Fibroblast of the conjunctiva (primary cell): Measurements from ENCODE around the gene KPNB1.

Source experiments
- DNase-seq: peaks from one replicate; pipeline ENCODE4 v3.0.0-alpha.2; 2010; ENCODE audit warnings: low read depth

The KPNB1 gene

DNA sequence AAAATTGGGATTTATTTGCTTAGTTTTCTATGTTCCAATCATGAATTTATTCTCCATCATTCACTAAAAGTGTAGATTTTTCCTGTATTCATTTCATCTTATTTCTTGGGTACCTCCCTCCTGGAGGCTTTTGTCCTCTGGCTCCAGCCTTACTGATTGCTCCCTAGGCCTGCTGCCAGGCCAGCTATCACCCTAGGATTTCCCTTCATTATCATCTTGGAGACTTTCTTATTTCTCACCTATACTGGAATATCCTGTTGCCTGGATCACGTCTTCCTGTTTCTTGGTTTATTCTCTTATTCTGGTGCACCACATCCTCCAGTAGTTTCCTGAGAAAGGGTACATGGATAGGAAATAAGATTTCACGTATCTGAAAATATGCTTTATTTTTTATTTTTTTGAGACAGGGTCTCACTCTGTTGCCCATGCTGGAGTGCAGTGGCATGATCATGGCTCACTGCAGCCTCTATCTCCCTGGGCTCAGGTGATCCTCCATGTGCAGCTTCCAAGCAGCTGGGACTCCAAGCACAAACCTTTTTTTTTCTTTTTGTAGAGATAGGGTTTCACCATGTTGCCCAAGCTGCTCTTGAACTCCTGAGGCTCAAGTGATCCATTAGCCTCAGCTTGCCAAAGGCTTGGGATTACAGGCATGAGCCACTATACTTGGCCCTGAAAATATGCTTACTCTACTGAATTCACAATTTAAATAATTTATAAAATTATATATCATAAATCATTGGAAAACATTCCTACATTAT, 13.3 kb upstream of the KPNB1 start:
- no peak for DNase-seq

- no peak for DNase-seq
Observed at GRCh38 chr17:47638903-47639302, 10.8 kb upstream of the KPNB1 start.

DNA sequence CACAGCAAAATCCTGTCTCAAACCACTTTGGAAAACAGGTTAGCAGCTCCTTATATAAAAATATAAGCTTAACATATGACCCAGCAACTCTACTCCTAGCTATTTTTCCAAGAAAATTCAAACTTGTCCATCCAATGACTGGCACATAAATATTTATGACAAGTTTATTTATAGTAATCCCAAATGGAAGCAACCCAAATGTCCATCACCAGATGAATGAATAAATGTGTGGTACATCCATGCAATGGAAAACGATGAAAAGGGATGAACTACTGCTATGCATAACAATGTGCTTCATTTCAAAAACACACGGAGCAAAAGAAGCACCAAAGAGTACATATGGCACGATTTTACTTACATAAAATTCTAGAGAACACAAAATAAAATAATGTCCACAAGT, 9.6 kb upstream of the KPNB1 start:
- no peak for DNase-seq

DNA sequence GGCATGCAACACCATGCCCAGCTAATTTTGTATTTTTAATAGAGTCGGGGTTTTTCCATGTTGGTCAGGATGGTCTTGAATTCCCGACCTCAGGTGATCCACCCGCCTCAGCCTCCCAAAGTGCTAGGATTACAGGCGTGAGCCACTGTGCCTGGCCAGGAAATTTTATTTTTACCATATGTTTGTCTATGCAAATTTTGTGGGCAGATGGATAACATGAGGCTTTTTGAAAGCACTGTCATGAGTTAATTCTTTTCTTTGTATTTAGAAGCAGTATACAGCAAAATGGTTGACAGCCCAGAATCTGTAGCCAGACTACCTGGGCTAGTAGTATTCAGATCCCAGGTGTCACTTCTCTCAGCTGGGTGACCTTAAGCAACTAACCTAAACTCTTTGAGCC, 8.5 kb upstream of the KPNB1 start:
- DNase-seq, result no peak

- DNase-seq, result no peak
Observed at GRCh38 chr17:47643116-47643515, 6.6 kb upstream of the KPNB1 start.

DNA sequence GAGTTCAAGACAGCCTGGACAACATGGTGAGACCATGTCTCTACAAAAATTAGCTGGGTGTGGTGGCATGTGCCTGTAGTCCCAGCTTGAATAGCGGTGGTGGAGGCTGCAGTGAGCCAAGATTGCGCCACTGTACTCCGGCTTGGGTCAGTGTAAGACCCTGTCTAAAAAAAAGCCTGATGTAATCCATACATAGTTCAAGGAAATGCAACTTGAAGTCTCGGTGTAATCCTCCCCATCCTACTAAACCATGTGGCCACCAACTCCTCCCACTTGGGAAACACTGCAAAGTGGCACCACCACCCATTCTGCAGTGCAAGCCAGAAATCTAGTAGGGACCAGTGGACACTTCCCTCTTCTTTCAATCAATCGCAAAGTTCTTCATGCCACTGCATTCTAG, 5.4 kb upstream of the KPNB1 start:
- peak; percentile 44 for DNase-seq

DNA sequence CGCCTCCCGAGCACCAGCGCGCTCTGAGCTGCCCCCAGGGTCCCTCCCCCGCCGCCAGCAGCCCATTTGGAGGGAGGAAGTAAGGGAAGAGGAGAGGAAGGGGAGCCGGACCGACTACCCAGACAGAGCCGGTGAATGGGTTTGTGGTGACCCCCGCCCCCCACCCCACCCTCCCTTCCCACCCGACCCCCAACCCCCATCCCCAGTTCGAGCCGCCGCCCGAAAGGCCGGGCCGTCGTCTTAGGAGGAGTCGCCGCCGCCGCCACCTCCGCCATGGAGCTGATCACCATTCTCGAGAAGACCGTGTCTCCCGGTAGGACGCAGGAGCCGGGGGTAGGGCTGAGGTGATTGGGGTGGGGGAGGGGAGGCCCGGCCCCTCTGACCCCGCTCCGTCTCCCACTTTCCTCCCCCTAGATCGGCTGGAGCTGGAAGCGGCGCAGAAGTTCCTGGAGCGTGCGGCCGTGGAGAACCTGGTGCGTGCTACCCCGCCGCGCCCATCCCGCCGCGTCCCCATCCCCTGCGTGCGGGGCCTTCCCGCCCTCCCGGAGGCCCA, 329 bp downstream of the KPNB1 start:
- no peak for DNase-seq

DNA sequence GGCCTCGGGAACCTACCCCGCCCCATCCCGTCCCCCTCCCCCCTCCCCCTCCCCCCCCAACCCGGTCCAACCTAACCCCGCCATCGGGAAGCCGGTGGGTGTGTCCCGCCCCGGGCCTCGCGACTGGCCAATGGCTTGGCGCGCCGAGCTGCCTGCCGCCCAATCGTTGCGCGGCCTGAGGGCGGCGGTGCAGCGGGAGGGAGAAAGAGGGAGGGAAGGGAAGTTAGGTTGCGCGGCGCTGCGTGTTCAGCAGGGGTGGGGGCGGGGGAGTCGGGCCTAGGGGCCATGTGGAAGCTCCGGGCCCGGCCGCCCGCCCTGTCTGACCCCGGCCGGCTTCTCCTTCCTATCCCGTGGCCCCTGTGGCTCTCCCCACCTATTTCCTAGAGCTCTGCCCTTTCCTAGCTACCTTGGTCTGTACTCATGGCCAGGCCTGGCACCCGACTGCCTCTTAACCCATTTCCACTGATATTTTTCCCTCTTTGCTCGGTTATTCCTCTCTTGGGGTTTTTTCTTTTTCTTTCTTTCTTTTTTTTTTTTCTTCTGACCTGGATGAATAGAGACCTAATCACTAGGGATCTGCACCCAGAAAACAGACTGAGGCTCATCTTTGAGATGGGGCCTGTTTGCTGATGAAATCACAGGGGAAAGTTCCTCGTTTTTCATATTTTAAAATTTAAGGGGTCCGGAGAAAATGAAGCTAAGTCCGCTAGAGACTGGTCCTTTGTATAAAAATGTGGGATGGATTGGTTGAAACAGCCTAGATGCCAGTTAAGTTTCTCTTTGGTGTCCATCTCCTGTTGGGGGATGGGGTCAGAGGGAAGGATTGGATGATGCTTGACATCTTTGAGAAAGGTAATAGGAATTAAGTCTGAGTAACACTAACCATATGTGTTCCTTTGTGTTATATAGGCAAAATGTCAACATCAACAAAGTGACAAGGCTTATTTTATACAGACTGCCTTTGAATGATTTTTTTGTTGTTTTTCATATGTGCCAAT, 1.1 kb downstream of the KPNB1 start:
- peak; percentile 92 for DNase-seq

GRCh38 chr17:47651704-47652103, 2.0 kb downstream of the KPNB1 start:
- no peak for DNase-seq

DNA sequence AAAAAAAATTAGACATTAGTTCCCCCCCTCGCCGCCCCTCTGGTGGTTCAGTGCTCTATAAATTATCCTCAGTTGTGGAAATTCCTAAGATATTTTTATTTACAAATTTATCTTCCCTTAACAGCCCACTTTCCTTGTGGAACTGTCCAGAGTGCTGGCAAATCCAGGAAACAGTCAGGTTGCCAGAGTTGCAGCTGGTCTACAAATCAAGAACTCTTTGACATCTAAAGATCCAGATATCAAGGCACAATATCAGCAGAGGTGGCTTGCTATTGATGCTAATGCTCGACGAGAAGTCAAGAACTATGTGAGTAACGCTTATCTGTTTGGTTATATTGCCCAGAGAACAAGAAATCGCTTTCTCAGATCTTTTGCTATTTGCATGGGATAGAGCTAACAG, 2.9 kb downstream of the KPNB1 start:
- DNase-seq, result no peak

- no peak for DNase-seq
Observed at GRCh38 chr17:47653442-47653841, 3.7 kb downstream of the KPNB1 start.

- DNase-seq, result no peak
Observed at GRCh38 chr17:47654991-47655390, 5.3 kb downstream of the KPNB1 start.

- DNase-seq, result no peak
Observed at GRCh38 chr17:47660064-47660492, 10.4 kb downstream of the KPNB1 start.

DNA sequence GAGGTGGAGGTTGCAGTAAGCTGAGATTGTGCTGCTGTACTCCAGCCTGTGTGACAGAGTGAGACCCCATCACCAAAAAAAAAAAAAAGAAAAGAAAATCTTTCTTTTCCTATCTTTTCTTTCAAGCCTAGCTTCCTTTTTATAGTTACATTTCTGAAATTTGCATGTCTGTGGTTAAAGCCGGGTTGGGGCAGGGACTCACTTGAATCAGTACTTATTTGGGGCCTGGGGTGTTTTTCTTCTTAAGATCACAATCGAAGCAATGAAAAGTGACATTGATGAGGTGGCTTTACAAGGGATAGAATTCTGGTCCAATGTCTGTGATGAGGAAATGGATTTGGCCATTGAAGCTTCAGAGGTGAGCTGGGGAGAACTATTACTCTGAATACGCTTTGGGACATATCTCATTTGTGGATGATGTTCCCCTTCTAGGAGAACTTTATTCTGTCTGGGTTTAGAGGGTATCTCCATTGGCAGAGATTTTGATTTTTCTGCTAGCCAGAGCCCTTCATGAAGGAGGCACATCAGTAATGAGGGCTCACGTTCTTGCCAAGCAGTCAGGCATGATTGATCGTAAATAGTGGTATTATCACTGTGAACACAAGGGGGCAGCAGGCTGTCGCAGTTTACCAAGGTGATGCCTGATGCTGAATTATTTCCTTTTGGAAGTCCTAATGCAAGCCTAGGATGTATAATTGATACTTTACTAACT, 14.3 kb downstream of the KPNB1 start:
- peak; percentile 47 for DNase-seq

DNA sequence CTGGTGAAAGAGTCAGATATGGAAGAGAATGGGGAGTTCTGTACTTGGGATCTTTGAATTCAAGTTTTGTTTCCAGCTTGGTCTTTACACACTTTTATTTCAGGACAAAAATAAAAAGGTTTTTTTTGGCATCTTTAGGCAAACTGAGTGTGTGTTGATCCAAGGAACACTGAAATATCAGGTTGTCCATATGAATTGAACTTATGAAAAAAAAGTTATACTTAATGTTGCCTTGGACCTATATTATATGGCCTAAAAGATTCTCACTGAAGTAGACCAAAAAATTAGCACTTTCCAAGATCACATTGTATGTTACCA, 14.9 kb downstream of the KPNB1 start:
- no peak for DNase-seq

GRCh38 chr17:47665655-47666054, 15.9 kb downstream of the KPNB1 start:
- no peak for DNase-seq

- DNase-seq, result no peak
Observed at GRCh38 chr17:47669081-47669480, 19.4 kb downstream of the KPNB1 start.

- no peak for DNase-seq
Observed at GRCh38 chr17:47670064-47670463, 20.3 kb downstream of the KPNB1 start.

- DNase-seq, result no peak
Observed at GRCh38 chr17:47674499-47674898, 24.8 kb downstream of the KPNB1 start.

- DNase-seq, result no peak
Observed at GRCh38 chr17:47675380-47676198, 25.9 kb downstream of the KPNB1 start.

DNA sequence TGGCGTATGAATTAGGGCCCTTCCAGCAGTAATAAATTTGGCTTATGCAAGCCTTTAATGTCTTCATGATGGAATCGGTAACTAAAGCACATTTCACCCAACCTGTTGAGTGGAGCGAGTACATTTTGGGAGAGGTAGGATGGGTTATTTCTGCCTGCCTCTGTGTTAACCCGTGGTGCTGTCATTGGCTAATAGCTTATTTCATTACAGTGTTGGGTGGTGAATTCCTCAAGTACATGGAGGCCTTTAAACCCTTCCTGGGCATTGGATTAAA, 26.4 kb downstream of the KPNB1 start:
- DNase-seq, result no peak
